Measurements from ENCODE around the gene MYLK4. TPM values are rescaled to one million over a fixed set of nuclear protein-coding genes. Genes with fewer than 3 reads are reported as not detected.
A peak's percentile ranks its signal among the peaks of the same experiment; 100 is the strongest.

MYLK4 gene
- total and polyA plus RNA-seq, 2 donors (not counting 1 experiment from before 2014, with no cell fraction given) = 0.33 to 0.59 TPM

DNA sequence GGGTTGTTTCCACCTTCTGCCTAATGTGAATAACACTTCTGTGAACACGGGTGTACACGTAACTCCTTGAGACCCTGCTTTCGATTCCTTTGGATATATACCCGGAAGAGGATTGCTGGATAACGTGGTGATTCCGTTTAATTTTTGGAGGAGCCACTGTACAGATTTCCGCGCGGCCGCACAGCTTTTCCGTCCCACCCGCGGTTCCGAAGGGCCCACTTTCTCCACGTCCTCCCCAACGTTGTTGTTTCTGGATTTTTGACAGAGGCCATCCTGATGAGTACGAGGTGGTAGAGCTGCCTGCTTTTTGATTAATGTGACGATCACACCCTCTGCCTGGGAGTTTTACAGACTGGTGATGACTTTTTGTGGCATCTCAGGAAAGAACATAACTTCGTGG, 114.0 kb downstream of the MYLK4 start:
- no peak for TF ChIP-seq EZH2 (IDR thresholded peaks at IDR 0.05; ENCODE audit: low read length, missing control alignments)
- TF ChIP-seq, protein P1, sequence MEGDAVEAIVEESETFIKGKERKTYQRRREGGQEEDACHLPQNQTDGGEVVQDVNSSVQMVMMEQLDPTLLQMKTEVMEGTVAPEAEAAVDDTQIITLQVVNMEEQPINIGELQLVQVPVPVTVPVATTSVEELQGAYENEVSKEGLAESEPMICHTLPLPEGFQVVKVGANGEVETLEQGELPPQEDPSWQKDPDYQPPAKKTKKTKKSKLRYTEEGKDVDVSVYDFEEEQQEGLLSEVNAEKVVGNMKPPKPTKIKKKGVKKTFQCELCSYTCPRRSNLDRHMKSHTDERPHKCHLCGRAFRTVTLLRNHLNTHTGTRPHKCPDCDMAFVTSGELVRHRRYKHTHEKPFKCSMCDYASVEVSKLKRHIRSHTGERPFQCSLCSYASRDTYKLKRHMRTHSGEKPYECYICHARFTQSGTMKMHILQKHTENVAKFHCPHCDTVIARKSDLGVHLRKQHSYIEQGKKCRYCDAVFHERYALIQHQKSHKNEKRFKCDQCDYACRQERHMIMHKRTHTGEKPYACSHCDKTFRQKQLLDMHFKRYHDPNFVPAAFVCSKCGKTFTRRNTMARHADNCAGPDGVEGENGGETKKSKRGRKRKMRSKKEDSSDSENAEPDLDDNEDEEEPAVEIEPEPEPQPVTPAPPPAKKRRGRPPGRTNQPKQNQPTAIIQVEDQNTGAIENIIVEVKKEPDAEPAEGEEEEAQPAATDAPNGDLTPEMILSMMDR (conservative IDR thresholded peaks at IDR 0.05 in 1 of 2, IDR thresholded peaks at IDR 0.05 in 1 of 2; ENCODE audit: low read depth in 1 of 2, low read length in 2 of 2) = no peak
- no peaks in the 10 kb centered on the region for H3K36me3 ChIP-seq (ENCODE audit: control insufficient read depth, insufficient read depth, low read length)
- no peak overlapping the region for H3K27ac ChIP-seq (ENCODE audit: insufficient read depth, low read length)
- H3K27me3 ChIP-seq (ENCODE audit: control insufficient read depth, insufficient read depth, low read length) = peaks cover 12% of the 10 kb centered on the region
- H3K4me3 ChIP-seq (replicated peaks in 1 of 4; ENCODE audit: control extremely low read depth in 1 of 4, insufficient read depth in 1 of 4, low read depth in 3 of 4, low read length in 4 of 4) = no peak overlapping the region
- H3K79me2 ChIP-seq (ENCODE audit: control insufficient read depth, insufficient read depth, low read length) = no peaks in the 10 kb centered on the region
- H4K20me1 ChIP-seq (ENCODE audit: control insufficient read depth, extremely low read depth, insufficient read depth, low read length) = no peaks in the 10 kb centered on the region
- H3K9me3 ChIP-seq (ENCODE audit: control insufficient read depth, insufficient read depth, low read depth, low read length) = no peaks in the 10 kb centered on the region
- DNase-seq (ENCODE audit: low read depth in 2 of 2) = no peak
- no peak overlapping the region for H2AFZ ChIP-seq (ENCODE audit: low read length)
- H3K4me1 ChIP-seq (ENCODE audit: control insufficient read depth, extremely low read depth, insufficient read depth, low read length) = peaks cover 2% of the 10 kb centered on the region
- H3K4me2 ChIP-seq (ENCODE audit: extremely low read depth, insufficient read depth, low read length) = no peak overlapping the region
- no peak overlapping the region for H3K9ac ChIP-seq (ENCODE audit: insufficient read depth, low read length)

DNA sequence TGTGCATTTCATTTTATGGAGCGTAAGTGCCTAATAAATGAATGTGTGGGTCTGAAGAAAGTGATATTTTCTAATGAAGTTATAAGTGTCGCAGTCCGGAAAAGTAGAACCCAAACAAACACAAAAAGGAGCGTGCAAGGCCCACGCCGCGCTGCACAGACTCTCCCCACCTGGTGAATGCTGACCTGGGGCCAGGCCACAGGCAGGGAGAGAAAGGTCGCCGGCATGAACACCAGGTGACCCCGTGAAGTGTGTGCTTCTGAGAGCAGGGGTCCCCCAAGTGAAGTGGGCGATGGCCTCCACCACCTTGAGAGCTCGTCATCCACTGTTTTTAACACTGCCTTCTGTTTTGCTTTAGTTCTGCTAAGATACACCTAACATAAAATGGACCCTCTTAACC, 114.8 kb downstream of the MYLK4 start:
- H2AFZ ChIP-seq (ENCODE audit: low read length) = no peak overlapping the region
- DNase-seq (ENCODE audit: low read depth in 2 of 2) = no peak
- H3K4me2 ChIP-seq (ENCODE audit: extremely low read depth, insufficient read depth, low read length) = no peak overlapping the region
- no peak overlapping the region for H3K9ac ChIP-seq (ENCODE audit: insufficient read depth, low read length)
- no peaks in the 10 kb centered on the region for H4K20me1 ChIP-seq (ENCODE audit: control insufficient read depth, extremely low read depth, insufficient read depth, low read length)
- H3K4me1 ChIP-seq (ENCODE audit: control insufficient read depth, extremely low read depth, insufficient read depth, low read length) = peaks cover 5% of the 10 kb centered on the region
- H3K9me3 ChIP-seq (ENCODE audit: control insufficient read depth, insufficient read depth, low read depth, low read length) = no peaks in the 10 kb centered on the region
- TF ChIP-seq, protein P1 (conservative IDR thresholded peaks at IDR 0.05 in 1 of 2, IDR thresholded peaks at IDR 0.05 in 1 of 2; ENCODE audit: low read depth in 1 of 2, low read length in 2 of 2) = no peak
- TF ChIP-seq EZH2 (IDR thresholded peaks at IDR 0.05; ENCODE audit: low read length, missing control alignments) = no peak
- H3K4me3 ChIP-seq (replicated peaks in 1 of 4; ENCODE audit: control extremely low read depth in 1 of 4, insufficient read depth in 1 of 4, low read depth in 3 of 4, low read length in 4 of 4) = no peak overlapping the region
- peaks cover 5% of the 10 kb centered on the region for H3K27me3 ChIP-seq (ENCODE audit: control insufficient read depth, insufficient read depth, low read length)
- no peak overlapping the region for H3K27ac ChIP-seq (ENCODE audit: insufficient read depth, low read length)
- no peaks in the 10 kb centered on the region for H3K36me3 ChIP-seq (ENCODE audit: control insufficient read depth, insufficient read depth, low read length)
- no peaks in the 10 kb centered on the region for H3K79me2 ChIP-seq (ENCODE audit: control insufficient read depth, insufficient read depth, low read length)

DNA sequence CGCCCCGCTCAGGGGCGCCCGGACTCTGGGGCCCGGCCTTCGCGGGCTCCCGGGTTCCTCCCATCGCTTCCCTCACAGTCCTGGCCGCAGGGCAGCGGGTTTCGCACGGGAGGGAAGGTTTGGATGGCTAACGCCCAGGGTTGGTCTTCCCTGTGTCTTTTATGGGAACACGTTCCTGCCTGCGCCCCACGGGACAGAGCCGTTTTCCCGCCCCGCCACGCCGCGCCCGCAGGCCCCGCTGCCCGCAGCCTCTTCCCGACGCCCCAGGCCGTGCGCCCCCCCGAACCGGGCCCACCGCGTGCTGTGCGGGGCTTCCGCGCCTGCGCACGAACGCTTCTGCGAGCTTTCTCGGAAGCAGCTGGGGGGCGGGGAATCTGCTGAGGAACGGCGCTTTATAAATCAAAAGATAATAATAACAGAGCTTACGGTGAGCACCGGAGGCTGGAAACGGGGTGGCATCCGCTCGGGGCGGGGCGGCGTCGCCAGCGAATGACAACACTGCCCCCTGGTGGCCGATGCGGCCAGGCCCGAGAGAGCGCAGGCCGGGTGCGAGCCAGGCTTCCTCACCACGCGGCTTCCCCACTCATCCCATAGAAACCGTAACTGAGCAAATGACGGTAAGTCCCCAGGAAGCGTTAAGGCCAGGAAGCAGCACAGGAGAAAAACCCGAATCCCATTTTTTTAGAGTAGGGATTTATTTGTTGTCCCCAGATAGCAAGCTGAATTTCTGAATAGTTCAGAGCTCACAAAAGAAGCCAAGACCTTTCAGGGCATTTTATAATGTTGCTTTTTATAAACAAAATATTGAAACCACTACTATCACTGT, 116.4 kb downstream of the MYLK4 start:
- H3K4me1 ChIP-seq (ENCODE audit: control insufficient read depth, extremely low read depth, insufficient read depth, low read length) = peaks cover 7% of the 10 kb centered on the region
- TF ChIP-seq, protein P1 (conservative IDR thresholded peaks at IDR 0.05 in 1 of 2, IDR thresholded peaks at IDR 0.05 in 1 of 2; ENCODE audit: low read depth in 1 of 2, low read length in 2 of 2) = peak; percentile 88 to 91
- TF ChIP-seq EZH2 (IDR thresholded peaks at IDR 0.05; ENCODE audit: low read length, missing control alignments) = no peak
- H3K4me3 ChIP-seq (replicated peaks in 1 of 4; ENCODE audit: control extremely low read depth in 1 of 4, insufficient read depth in 1 of 4, low read depth in 3 of 4, low read length in 4 of 4) = peak overlapping the region in 3 of 4 experiments; percentile 0 to 44 (median 33)
- H3K9ac ChIP-seq (ENCODE audit: insufficient read depth, low read length) = peak overlapping the region; percentile 54
- H3K79me2 ChIP-seq (ENCODE audit: control insufficient read depth, insufficient read depth, low read length) = no peaks in the 10 kb centered on the region
- peak overlapping the region; percentile 39 for H3K4me2 ChIP-seq (ENCODE audit: extremely low read depth, insufficient read depth, low read length)
- no peaks in the 10 kb centered on the region for H3K36me3 ChIP-seq (ENCODE audit: control insufficient read depth, insufficient read depth, low read length)
- H3K9me3 ChIP-seq (ENCODE audit: control insufficient read depth, insufficient read depth, low read depth, low read length) = no peaks in the 10 kb centered on the region
- H3K27me3 ChIP-seq (ENCODE audit: control insufficient read depth, insufficient read depth, low read length) = peaks cover under 1% of the 10 kb centered on the region
- H3K27ac ChIP-seq (ENCODE audit: insufficient read depth, low read length) = peak overlapping the region; percentile 45
- peak; percentile 78 to 89 for DNase-seq (ENCODE audit: low read depth in 2 of 2)
- H2AFZ ChIP-seq (ENCODE audit: low read length) = peak overlapping the region; percentile 20
- no peaks in the 10 kb centered on the region for H4K20me1 ChIP-seq (ENCODE audit: control insufficient read depth, extremely low read depth, insufficient read depth, low read length)
